ENCODE data around the gene CALHM3.
"Not testable (repeated sequence)": the region's sequence is repeated elsewhere in the genome, so short reads cannot be mapped to it uniquely, and the experiment has no call there.

The CALHM3 gene

GRCh38 chr10:103507235-103508191 lies 28.5 kb upstream of the CALHM3 start:
- DNase-seq (ENCODE audit: low spot score), result no peak
- TF ChIP-seq, protein P1, sequence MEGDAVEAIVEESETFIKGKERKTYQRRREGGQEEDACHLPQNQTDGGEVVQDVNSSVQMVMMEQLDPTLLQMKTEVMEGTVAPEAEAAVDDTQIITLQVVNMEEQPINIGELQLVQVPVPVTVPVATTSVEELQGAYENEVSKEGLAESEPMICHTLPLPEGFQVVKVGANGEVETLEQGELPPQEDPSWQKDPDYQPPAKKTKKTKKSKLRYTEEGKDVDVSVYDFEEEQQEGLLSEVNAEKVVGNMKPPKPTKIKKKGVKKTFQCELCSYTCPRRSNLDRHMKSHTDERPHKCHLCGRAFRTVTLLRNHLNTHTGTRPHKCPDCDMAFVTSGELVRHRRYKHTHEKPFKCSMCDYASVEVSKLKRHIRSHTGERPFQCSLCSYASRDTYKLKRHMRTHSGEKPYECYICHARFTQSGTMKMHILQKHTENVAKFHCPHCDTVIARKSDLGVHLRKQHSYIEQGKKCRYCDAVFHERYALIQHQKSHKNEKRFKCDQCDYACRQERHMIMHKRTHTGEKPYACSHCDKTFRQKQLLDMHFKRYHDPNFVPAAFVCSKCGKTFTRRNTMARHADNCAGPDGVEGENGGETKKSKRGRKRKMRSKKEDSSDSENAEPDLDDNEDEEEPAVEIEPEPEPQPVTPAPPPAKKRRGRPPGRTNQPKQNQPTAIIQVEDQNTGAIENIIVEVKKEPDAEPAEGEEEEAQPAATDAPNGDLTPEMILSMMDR (IDR thresholded peaks at IDR 0.05; ENCODE audit: extremely low read depth, missing control alignments), result no peak

- no peak for DNase-seq (ENCODE audit: low spot score)
- TF ChIP-seq, protein P1 (IDR thresholded peaks at IDR 0.05; ENCODE audit: extremely low read depth, missing control alignments), result no peak
Measured at GRCh38 chr10:103506061-103506460, 27.0 kb upstream of the CALHM3 start.

- DNase-seq (ENCODE audit: low spot score), result no peak
- TF ChIP-seq, protein P1 (IDR thresholded peaks at IDR 0.05; ENCODE audit: extremely low read depth, missing control alignments), result no peak
Measured at GRCh38 chr10:103504181-103504783, 25.2 kb upstream of the CALHM3 start.

DNA sequence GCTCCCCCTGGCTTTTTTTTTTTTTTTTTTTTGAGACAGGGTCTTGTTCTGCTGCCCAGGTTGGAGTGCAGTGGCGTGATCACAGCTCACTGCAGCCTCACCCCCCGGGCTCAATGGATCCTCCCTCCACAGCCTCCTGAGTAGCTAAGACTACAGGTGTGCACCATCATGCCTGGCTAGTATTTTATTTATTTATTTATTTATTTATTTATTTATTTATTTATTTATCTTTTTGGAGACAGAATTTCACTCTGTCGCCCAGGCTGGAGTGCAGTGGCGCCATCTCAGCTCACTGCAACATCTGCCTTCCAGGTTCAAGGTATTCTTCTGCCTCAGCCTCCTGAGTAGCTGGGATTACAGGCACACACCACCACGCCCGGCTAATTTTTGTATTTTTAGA lies 24.7 kb upstream of the CALHM3 start:
- not testable (repeated sequence) for DNase-seq (ENCODE audit: low spot score)

GRCh38 chr10:103502849-103503660 lies 24.0 kb upstream of the CALHM3 start:
- TF ChIP-seq, protein P1 (IDR thresholded peaks at IDR 0.05; ENCODE audit: extremely low read depth, missing control alignments), result no peak
- no peak for DNase-seq (ENCODE audit: low spot score)

- TF ChIP-seq, protein P1 (IDR thresholded peaks at IDR 0.05; ENCODE audit: extremely low read depth, missing control alignments), result no peak
- DNase-seq (ENCODE audit: low spot score), result no peak
Measured at GRCh38 chr10:103501186-103501585, 22.1 kb upstream of the CALHM3 start.

GRCh38 chr10:103500481-103500880 lies 21.4 kb upstream of the CALHM3 start:
- DNase-seq (ENCODE audit: low spot score), result no peak
- TF ChIP-seq, protein P1 (IDR thresholded peaks at IDR 0.05; ENCODE audit: extremely low read depth, missing control alignments), result no peak
